Stimulated activated CD4-positive, alpha-beta T cell treated with anti-CD3 and anti-CD28 coated beads, Interleukin-1b, Interleukin-23, amount 100 ng/mL, for 24 hours (primary cell): Measurements from ENCODE around the gene FHL2.

Source experiments
- DNase-seq, 4 experiments: peaks; one replicate each; pipeline ENCODE4 v3.0.0-alpha.2; 2020; ENCODE audit warnings: low read depth in 4 of 4, low spot score in 1 of 4

Gene FHL2

DNA sequence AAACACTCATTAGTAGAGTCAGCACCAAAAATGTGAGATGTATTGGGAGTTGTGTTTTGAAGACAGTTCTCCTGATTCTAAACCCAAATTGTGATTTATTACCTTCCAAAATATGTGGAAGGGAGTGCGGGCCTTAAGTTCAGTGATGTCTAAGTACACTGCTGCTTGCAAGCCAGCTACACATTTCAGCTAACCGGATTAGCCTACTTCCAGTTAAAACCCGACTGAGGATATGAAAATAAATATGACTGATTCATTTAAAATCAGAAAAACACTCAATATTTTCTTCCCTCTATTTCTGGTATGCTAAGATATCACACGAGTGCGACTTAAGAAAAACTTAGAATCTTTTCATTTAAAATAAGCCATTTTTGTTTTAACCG lies 907 bp downstream of the FHL2 start:
- DNase-seq, result no peak

- DNase-seq, result no peak
These were observed 1.7 kb downstream of the FHL2 start for GRCh38 chr2:105397025-105397722.

- peak in 2 of 4 experiments; percentile 42 to 44 for DNase-seq
These were observed 2.4 kb downstream of the FHL2 start for GRCh38 chr2:105396254-105397024.

GRCh38 chr2:105395691-105396090 lies 3.2 kb downstream of the FHL2 start:
- no peak for DNase-seq

DNA sequence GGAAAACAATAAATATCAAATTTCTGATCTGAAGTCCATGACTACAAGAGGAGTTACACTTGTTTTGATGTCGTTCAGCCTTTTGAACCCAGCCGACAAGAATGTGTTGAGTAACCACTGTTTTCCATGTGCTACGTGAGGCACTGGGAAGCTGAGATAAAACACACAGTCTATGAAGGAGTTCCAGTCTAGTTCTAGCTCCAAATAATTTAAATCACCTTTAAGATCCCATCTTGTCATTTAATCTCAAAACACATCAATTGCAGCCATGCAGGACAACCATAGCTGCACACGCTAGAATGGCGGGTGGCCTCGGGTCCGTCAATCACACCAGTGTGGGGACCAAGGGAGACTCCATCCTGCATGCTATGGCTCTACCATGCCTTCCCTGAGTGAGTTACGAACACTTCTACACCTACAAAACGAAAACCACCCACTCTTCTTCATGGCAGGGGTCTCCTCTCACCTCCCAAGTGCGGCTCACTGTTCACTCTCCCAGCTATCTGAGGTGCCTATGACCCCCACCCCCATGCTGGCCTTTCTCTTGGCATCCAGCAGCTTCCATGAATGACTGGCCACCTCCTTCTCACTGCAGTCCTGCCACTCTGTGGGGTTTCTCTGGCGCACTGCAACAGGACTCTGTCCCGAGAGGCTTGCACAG lies 3.8 kb downstream of the FHL2 start:
- no peak for DNase-seq

DNA sequence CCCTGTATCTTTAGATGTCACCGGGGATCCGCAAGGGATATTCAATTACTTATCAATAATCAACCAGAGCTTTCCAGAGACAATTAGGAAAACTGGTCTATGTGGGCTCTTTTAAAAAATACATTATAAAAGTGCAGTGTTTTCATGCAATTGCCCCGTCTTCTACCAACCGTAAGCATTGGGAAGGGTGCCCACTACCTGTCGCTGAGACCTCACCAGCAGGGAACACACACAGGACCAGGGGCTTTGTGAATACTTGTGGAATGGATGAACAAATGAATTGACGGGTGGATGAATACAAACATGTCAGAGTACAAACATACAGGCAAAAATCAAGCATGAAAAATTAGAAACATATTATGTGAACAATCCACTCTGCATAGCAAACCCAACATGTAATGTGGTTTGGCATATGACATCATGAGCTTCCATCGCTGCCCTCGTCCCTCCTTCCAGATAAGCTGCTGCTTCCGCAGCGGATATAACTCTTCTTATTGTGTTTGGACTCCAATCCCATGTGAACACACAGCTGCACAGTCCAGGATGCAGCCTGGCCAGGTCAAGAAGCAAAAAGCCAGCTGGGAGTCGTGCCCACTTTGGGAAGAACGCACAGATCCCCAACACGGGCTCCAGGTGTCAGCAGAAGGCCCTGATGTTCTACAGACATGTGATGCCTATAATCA lies 5.3 kb downstream of the FHL2 start:
- DNase-seq, result no peak

- DNase-seq, result no peak
These were observed 6.8 kb downstream of the FHL2 start for GRCh38 chr2:105391763-105392662.

- no peak for DNase-seq
These were observed 7.7 kb downstream of the FHL2 start for GRCh38 chr2:105391058-105391627.

DNA sequence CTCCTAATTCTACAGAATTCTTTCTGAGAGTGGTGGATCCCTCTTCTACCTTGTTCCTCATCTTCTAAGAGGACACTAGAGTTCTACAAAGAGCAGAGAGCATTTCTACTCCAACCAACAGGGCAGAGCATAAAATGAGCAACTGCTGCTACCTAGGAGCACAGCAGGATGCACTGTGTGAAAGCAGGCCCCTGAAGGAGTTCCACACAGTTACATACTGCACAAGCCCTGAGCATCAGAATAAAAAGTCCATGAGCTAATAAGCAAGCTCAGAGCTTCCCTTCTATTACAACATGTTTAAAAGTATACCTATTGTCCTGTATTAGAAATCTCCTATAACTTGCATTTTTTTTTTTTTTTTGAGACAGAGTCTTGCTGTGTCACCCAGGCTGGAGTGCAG lies 8.4 kb downstream of the FHL2 start:
- DNase-seq, result no peak

DNA sequence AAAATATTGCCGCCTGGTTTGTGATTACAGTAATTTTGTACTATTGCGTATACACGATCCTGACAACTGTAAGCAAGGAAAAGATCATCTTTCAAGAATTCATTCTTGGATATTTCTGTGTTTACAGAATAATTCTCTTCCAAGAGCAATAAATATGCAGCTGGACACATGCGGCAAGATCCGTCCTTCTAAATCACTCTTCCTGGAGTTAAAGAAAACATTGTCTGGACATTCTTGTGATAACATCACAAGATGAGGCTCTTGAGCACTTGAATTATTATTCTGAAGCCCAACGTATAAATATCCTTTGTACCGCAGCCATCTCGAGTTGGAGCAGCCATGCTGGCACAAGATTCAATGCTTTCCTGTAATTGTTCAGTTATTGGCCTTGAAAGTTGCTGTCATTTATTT lies 9.9 kb downstream of the FHL2 start:
- DNase-seq, result no peak

- no peak for DNase-seq
These were observed 11.6 kb downstream of the FHL2 start for GRCh38 chr2:105387225-105387624.

GRCh38 chr2:105385731-105386540 lies 12.9 kb downstream of the FHL2 start:
- no peak for DNase-seq

- DNase-seq, result no peak
These were observed 14.0 kb downstream of the FHL2 start for GRCh38 chr2:105384861-105385260.

DNA sequence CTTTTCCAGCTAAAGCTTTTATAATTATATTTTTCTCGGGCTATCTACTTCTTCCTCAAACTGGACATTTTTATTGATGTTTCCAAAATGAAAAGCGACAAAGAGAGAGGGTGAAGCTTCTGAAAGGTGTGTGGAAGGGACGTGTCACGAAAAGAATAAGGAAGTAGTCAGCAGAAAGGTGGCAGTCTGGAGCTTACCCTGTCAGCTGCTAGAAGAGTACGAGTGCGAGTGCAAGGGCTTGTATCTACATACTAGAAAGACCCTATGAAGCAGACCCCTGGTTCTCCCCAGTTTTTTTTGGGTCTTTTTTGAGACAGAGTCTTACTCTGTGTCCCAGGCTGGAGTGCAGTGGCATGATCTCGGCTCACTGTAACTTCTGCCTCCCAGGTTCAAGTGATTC lies 14.6 kb downstream of the FHL2 start:
- no peak for DNase-seq

GRCh38 chr2:105383432-105384166 lies 15.3 kb downstream of the FHL2 start:
- no peak for DNase-seq

DNA sequence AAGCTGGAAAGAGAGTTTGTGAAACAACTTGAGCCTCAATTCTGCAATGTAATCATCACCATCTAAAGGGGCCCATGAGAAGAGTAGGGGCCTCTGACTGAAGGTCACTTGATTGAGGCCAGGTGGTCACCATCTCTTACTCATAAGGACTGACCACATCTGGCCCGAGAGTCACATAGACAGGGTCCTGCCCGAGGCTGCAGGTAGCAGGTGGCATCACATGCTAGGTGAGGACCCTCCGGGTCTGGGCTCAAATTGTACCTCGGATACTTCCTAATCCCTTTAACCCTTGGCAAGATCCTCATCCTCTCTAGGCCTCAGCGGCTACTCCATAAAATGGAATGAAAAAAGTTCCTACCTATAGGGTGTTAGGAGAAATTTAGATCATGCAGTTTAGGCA lies 16.7 kb downstream of the FHL2 start:
- no peak for DNase-seq

- DNase-seq, result no peak
These were observed 17.7 kb downstream of the FHL2 start for GRCh38 chr2:105381101-105381668.

DNA sequence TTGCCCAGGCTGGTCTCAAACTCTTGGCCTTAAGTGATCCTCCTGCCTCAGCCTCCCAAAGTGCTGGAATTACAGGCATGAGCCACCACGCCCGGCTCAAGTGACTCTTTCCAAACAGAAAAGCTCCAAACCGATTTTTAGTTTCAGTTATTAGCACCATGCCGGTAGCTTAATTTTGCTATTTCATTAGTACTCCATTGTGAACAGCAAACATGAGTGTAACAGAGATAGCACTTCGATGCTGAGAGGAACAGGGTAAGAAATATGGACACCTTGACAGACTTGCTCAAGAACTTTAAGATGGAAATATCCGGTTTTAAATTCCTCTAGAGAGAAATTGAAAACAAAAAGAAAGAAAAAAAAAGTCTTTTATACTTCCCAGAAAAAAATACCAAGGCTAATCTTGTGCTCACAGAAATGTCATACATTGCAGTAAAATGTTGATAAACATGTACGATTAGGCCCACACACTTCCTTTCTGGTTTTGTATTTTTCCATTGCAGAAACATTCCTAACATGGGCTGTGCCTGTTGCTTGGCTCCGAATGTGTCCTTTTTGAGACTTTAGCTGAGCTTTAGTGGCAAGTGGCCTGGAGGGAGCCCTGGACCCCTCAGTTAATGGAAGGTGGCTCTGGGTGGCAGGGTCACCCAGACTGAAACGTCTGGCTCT lies 18.3 kb downstream of the FHL2 start:
- DNase-seq, result no peak
